IMR-90 (cell line): ENCODE results near the gene RAB11FIP3.
"Not testable (repeated sequence)": the region's sequence is repeated elsewhere in the genome, so short reads cannot be mapped to it uniquely, and the experiment has no call there.

Source experiments
- CEBPB ChIP-seq: IDR thresholded peaks from 2 replicates; pipeline ENCODE4 v1.6.1; 2012; ENCODE audit warnings: low read depth, low read length, improper control_type of control experiment
- CHD1 ChIP-seq: IDR thresholded peaks from 2 replicates; pipeline ENCODE4 v1.6.1; 2012; ENCODE audit warnings: low read depth, low read length, improper control_type of control experiment
- CTCF ChIP-seq: conservative IDR thresholded peaks from 2 replicates; pipeline ENCODE4 v1.5.1; 2012; ENCODE audit warnings: mild to moderate bottlenecking, low read depth, low read length, improper control_type of control experiment
- FOS ChIP-seq: fragments of 150-350 bp; IDR thresholded peaks from 2 replicates; pipeline ENCODE4 v1.6.1; 2016; ENCODE audit warnings: low read depth, low read length
- POLR2A ChIP-seq: IDR thresholded peaks from 2 replicates; pipeline ENCODE4 v1.6.1; 2012; ENCODE audit warnings: mild to moderate bottlenecking, low read depth, low read length
- RAD21 ChIP-seq: IDR thresholded peaks from 2 replicates; pipeline ENCODE4 v1.6.1; 2012; ENCODE audit warnings: low read length, improper control_type of control experiment
- TF ChIP-seq, protein P1 (sequence below): fragments of 150-350 bp; IDR thresholded peaks from 2 replicates; pipeline ENCODE4 v1.6.1; 2017; ENCODE audit warnings: mild to moderate bottlenecking, antibody characterized with exemption, low read length, low read depth

DNA sequence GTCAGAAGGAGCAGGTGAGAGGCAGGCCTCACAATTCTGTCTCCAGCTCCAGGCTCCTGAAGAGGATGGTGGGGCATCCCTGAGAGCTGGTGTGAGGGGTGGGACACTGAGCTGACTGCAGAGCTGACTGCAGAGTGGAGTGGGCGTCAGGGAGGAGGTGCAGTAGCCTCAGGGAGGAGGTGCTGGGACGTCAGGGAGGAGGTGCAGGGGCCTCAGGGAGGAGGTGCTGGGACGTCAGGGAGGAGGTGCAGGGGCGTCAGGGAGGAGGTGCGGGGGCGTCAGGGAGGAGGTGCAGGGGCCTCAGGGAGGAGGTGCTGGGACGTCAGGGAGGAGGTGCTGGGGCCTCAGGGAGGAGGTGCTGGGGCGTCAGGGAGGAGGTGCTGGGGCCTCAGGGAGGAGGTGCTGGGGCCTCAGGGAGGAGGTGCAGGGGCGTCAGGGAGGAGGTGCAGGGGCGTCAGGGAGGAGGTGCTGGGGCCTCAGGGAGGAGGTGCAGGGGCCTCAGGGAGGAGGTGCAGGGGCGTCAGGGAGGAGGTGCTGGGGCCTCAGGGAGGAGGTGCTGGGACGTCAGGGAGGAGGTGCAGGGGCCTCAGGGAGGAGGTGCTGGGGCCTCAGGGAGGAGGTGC lies 41.9 kb downstream of the RAB11FIP3 start:
- not testable (repeated sequence) for TF ChIP-seq POLR2A, CTCF, CHD1, RAD21, FOS, CEBPB
- TF ChIP-seq, protein P1, sequence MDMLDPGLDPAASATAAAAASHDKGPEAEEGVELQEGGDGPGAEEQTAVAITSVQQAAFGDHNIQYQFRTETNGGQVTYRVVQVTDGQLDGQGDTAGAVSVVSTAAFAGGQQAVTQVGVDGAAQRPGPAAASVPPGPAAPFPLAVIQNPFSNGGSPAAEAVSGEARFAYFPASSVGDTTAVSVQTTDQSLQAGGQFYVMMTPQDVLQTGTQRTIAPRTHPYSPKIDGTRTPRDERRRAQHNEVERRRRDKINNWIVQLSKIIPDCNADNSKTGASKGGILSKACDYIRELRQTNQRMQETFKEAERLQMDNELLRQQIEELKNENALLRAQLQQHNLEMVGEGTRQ: not testable (repeated sequence)
